Measurements from ENCODE around the gene MAP2K7.

DNA sequence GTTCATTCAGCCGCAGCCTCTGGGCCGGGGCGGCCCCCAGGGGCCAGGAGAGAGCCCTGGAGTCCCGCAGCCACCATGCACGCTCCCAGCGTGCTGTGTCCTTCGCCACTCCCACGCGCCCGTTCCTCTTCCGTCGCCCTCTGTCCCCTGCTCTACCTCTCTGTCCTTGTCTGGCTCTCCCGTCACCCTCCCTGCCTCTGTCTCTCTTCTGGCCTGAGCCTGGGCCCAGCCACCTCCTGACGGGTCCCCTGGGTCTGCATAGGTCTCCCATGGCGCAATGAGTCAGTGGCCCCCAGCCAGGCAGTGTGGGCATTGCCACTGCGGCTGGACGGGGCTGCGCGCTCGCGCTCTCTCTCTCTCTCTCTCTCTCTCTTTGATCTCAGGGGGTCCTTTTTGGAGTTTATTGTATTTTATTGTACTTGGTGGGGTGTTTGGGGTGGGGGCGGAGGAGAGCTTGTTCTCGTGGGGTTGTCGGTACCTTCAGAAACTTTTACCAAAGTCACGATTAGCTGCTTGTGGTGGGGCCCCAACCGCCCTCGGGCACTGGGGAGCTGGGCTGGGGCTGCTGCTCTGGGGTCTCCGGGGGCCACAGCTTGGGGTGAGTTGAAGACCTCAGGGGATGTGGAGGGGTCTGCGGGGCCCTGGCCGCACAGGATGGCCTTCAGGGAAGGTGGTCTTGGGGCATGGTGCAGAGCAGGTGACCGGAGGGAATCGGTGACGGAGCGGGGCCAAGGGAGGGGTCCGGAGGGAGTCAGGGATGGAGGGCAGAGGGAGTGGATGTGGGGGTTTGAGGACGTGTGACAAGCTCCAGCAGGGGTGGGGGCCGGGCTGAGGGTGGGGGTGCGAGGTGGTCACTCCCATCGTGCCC, 9.3 kb downstream of the MAP2K7 start:
- TF ChIP-seq, protein P1, sequence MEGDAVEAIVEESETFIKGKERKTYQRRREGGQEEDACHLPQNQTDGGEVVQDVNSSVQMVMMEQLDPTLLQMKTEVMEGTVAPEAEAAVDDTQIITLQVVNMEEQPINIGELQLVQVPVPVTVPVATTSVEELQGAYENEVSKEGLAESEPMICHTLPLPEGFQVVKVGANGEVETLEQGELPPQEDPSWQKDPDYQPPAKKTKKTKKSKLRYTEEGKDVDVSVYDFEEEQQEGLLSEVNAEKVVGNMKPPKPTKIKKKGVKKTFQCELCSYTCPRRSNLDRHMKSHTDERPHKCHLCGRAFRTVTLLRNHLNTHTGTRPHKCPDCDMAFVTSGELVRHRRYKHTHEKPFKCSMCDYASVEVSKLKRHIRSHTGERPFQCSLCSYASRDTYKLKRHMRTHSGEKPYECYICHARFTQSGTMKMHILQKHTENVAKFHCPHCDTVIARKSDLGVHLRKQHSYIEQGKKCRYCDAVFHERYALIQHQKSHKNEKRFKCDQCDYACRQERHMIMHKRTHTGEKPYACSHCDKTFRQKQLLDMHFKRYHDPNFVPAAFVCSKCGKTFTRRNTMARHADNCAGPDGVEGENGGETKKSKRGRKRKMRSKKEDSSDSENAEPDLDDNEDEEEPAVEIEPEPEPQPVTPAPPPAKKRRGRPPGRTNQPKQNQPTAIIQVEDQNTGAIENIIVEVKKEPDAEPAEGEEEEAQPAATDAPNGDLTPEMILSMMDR (IDR thresholded peaks at IDR 0.05; ENCODE audit: insufficient read depth, low read length), result no peak
- TF ChIP-seq, protein P2, sequence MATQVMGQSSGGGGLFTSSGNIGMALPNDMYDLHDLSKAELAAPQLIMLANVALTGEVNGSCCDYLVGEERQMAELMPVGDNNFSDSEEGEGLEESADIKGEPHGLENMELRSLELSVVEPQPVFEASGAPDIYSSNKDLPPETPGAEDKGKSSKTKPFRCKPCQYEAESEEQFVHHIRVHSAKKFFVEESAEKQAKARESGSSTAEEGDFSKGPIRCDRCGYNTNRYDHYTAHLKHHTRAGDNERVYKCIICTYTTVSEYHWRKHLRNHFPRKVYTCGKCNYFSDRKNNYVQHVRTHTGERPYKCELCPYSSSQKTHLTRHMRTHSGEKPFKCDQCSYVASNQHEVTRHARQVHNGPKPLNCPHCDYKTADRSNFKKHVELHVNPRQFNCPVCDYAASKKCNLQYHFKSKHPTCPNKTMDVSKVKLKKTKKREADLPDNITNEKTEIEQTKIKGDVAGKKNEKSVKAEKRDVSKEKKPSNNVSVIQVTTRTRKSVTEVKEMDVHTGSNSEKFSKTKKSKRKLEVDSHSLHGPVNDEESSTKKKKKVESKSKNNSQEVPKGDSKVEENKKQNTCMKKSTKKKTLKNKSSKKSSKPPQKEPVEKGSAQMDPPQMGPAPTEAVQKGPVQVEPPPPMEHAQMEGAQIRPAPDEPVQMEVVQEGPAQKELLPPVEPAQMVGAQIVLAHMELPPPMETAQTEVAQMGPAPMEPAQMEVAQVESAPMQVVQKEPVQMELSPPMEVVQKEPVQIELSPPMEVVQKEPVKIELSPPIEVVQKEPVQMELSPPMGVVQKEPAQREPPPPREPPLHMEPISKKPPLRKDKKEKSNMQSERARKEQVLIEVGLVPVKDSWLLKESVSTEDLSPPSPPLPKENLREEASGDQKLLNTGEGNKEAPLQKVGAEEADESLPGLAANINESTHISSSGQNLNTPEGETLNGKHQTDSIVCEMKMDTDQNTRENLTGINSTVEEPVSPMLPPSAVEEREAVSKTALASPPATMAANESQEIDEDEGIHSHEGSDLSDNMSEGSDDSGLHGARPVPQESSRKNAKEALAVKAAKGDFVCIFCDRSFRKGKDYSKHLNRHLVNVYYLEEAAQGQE (IDR thresholded peaks at IDR 0.05; ENCODE audit: insufficient replicate concordance, low read depth), result no peak
- TF ChIP-seq GABPA (IDR thresholded peaks at IDR 0.05; ENCODE audit: low read depth) (no peak), POLR2AphosphoS5 (IDR thresholded peaks at IDR 0.05; ENCODE audit: low read depth) (no peak)
